GM12873 (cell line): Measurements from ENCODE around the gene NELL1.

Source experiments
- CTCF ChIP-seq: IDR thresholded peaks from 2 replicates; pipeline ENCODE4 v1.5.1; 2012; ENCODE audit warnings: low read depth, mild to moderate bottlenecking, moderate library complexity, low read length, control low read depth; ENCODE audit not compliant: insufficient read depth; ENCODE audit errors: missing control alignments

The NELL1 gene

GRCh38 chr11:20926799-20927540, 257.6 kb downstream of the NELL1 start:
- TF ChIP-seq CTCF = no peak

DNA sequence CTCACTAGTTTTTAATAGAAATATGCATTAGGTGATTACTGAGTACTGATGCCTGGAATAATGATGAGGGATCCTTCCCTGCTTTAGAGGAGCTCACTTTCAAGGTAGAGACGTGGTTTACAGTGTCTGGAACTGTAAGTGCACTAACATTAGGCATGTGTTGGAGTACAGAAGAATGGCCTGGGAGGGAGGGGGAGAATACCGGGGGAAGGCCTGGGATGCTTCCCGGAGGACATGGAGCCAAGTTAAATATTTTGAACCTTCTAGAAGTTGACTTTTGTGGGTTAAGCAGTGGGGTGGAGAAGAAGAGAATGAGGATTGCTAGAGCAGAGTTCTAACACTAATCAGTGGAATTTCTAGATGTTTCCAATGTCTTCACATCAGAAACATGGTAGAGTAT, 261.6 kb downstream of the NELL1 start:
- TF ChIP-seq CTCF = no peak

DNA sequence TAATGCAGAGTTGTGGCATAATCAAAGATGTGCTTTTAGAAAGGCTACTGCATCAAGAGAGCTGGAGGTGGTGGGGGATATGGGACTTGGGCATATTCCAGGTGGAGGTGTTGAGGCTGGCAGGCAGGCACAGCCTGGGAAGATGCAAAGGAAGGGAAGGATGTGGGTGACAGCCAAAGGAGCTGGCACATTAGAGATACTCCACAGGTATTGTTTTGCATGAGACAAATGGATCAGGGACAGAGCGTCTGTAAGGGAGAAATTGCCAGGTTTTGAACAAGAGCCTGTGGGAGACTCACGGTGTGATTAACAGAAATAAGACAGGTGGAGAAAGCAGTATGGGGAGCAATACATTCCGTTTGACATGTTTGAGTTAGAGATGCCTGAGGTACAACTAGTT, 263.7 kb downstream of the NELL1 start:
- no peak for TF ChIP-seq CTCF

GRCh38 chr11:20933958-20934357, 264.6 kb downstream of the NELL1 start:
- TF ChIP-seq CTCF = no peak

GRCh38 chr11:20934516-20934915, 265.1 kb downstream of the NELL1 start:
- no peak for TF ChIP-seq CTCF

DNA sequence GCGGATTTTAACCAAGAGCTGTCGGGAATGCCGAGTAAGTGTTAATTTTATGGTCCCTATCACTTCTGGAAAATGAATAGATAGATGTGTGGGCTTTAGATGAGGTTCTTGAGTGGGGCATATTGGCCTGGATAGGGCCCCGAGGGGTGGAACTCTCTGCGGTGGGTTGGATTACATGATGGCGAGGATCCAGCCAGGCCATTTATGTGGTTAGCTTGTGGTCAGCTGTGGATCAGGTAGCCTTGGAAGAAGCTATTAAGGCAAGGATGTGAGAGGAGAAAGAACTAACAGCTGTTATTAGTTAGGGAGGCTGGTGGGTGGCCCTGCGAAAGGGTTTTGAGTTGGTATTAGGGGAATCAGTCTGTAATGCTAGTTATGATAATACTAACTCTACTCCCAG, 268.4 kb downstream of the NELL1 start:
- no peak for TF ChIP-seq CTCF

- TF ChIP-seq CTCF = no peak
Measured at GRCh38 chr11:20949585-20949984, 280.2 kb downstream of the NELL1 start.
